Endodermal cell (in vitro differentiated cells): ENCODE results near the gene CHCHD5. TPM values are rescaled to one million over a fixed set of nuclear protein-coding genes. Genes with fewer than 3 reads are reported as not detected.

ENCODE experiments used
- DNase-seq: peaks from one replicate; pipeline ENCODE4 v3.0.0-alpha.2; 2017
- H3K27ac ChIP-seq: 2 replicates; pipeline ENCODE4 v1.5.1; 2013; ENCODE audit warnings: mild to moderate bottlenecking, low read depth, low read length, moderate library complexity
- H3K27me3 ChIP-seq: 2 replicates; pipeline ENCODE4 v1.6.1; 2013; ENCODE audit warnings: mild to moderate bottlenecking, low read length, moderate library complexity; ENCODE audit not compliant: insufficient read depth, control insufficient read depth, poor library complexity, severe bottlenecking
- H3K36me3 ChIP-seq: 2 replicates; pipeline ENCODE4 v1.7.0; 2013; ENCODE audit warnings: mild to moderate bottlenecking, low read length, moderate library complexity; ENCODE audit not compliant: control insufficient read depth, insufficient read depth
- H3K4me1 ChIP-seq: one replicate; pipeline ENCODE4 v1.7.0; 2013; ENCODE audit warnings: low read length; ENCODE audit not compliant: control insufficient read depth, insufficient read depth
- H3K4me3 ChIP-seq: 2 replicates; pipeline ENCODE4 v1.5.1; 2013; ENCODE audit warnings: mild to moderate bottlenecking, low read length, moderate library complexity
- H3K9ac ChIP-seq: 2 replicates; pipeline ENCODE4 v1.6.1; 2013; ENCODE audit warnings: mild to moderate bottlenecking, low read length, moderate library complexity; ENCODE audit not compliant: poor library complexity, severe bottlenecking; ENCODE audit errors: extremely low read depth
- H3K9me3 ChIP-seq: 2 replicates; pipeline ENCODE4 v1.6.1; 2013; ENCODE audit warnings: mild to moderate bottlenecking, low read length, moderate library complexity; ENCODE audit not compliant: control insufficient read depth
- H3K27ac Mint-ChIP-seq: 2 replicates; pipeline ENCODE4 v1.8.0; 2020; ENCODE audit warnings: mixed read lengths
- H3K27me3 Mint-ChIP-seq: 2 replicates; pipeline ENCODE4 v1.8.0; 2021; ENCODE audit warnings: mild to moderate bottlenecking, mixed read lengths; ENCODE audit not compliant: insufficient read depth
- H3K36me3 Mint-ChIP-seq: 2 replicates; pipeline ENCODE4 v1.8.0; 2020; ENCODE audit warnings: low read depth, mixed read lengths
- H3K4me1 Mint-ChIP-seq: 2 replicates; pipeline ENCODE4 v1.8.0; 2020; ENCODE audit warnings: mixed read lengths
- H3K4me3 Mint-ChIP-seq: 2 replicates; pipeline ENCODE4 v1.8.0; 2020; ENCODE audit warnings: mild to moderate bottlenecking, moderate library complexity, mixed read lengths
- H3K9me3 Mint-ChIP-seq: 2 replicates; pipeline ENCODE4 v1.8.0; 2020; ENCODE audit warnings: mild to moderate bottlenecking, mixed read lengths
- CTCF ChIP-seq: fragments of 200-600 bp; sonication (generic); conservative IDR thresholded peaks from 2 replicates; pipeline ENCODE4 v1.5.0; 2021; ENCODE audit warnings: antibody characterized with exemption, mild to moderate bottlenecking
- WGBS, 2 experiments: methylation state at CpG; one replicate each; pipeline versions ENCODE4 v1.1.5 to v1.1.7; 2013; ENCODE audit warnings: missing lambda C conversion rate in 2 of 2, mixed read lengths in 1 of 2; ENCODE audit not compliant: insufficient coverage in 1 of 2, insufficient read length in 1 of 2; 5-methylcytosine and 5-hydroxymethylcytosine counted together
- total RNA-seq, 2 donors: library from RNA; stranded (reverse); fragmentation: NEBNext Ultra II Directional in 1 of 2; extraction: Animal tissue kit (Norgen Biotek cat#: 25700) in 1 of 2; gene quantifications; 2 replicates in 1 of 2; 3 replicates in 1 of 2; pipeline ENCODE4 v1.2.1, GENCODE V29; 2021

The CHCHD5 gene
- total RNA-seq, 2 donors from 2014 or later, result 39.1 to 48.2 TPM

GRCh38 chr2:112600634-112601033 lies 16.2 kb downstream of the CHCHD5 start:
- H3K9ac ChIP-seq, result no peak overlapping the region
- WGBS, 2 experiments, result 94 to 100% methylated on average over 3 of the region's 3 CpGs
- no peak overlapping the region for H3K4me3 ChIP-seq
- no peaks in the 10 kb centered on the region for H3K36me3 ChIP-seq
- Mint-ChIP-seq H3K27me3 (no peaks in the 10 kb centered on the region), H3K9me3 (no peaks in the 10 kb centered on the region), H3K4me1 (peaks cover 2% of the 10 kb centered on the region), H3K27ac (no peak overlapping the region), H3K36me3 (no peaks in the 10 kb centered on the region), H3K4me3 (no peak overlapping the region)
- H3K9me3 ChIP-seq, result no peaks in the 10 kb centered on the region
- no peak for TF ChIP-seq CTCF
- H3K4me1 ChIP-seq, result no peaks in the 10 kb centered on the region
- no peak for DNase-seq
- H3K27ac ChIP-seq, result no peak overlapping the region
- H3K27me3 ChIP-seq, result no peaks in the 10 kb centered on the region

- Histone ChIP-seq H3K4me1 (no peaks in the 10 kb centered on the region), H3K27ac (no peak overlapping the region), H3K4me3 (no peak overlapping the region), H3K36me3 (no peaks in the 10 kb centered on the region), H3K27me3 (no peaks in the 10 kb centered on the region), H3K9ac (no peak overlapping the region), H3K9me3 (no peaks in the 10 kb centered on the region)
- Mint-ChIP-seq H3K27ac (no peak overlapping the region), H3K4me3 (no peak overlapping the region), H3K9me3 (no peaks in the 10 kb centered on the region), H3K27me3 (no peaks in the 10 kb centered on the region), H3K4me1 (peaks cover 2% of the 10 kb centered on the region), H3K36me3 (no peaks in the 10 kb centered on the region)
- no peak for DNase-seq
- no peak for TF ChIP-seq CTCF
- 93 to 95% methylated on average over 3 of the region's 3 CpGs for WGBS, 2 experiments
Measured at GRCh38 chr2:112601754-112602153, 17.3 kb downstream of the CHCHD5 start.

GRCh38 chr2:112602917-112603316 lies 18.5 kb downstream of the CHCHD5 start:
- Mint-ChIP-seq H3K27me3 (no peaks in the 10 kb centered on the region), H3K36me3 (no peaks in the 10 kb centered on the region), H3K4me3 (no peak overlapping the region), H3K9me3 (no peaks in the 10 kb centered on the region), H3K4me1 (peaks cover 2% of the 10 kb centered on the region), H3K27ac (no peak overlapping the region)
- TF ChIP-seq CTCF, result no peak
- Histone ChIP-seq H3K4me1 (no peaks in the 10 kb centered on the region), H3K4me3 (no peak overlapping the region), H3K36me3 (no peaks in the 10 kb centered on the region), H3K27me3 (no peaks in the 10 kb centered on the region), H3K27ac (no peak overlapping the region), H3K9ac (no peak overlapping the region), H3K9me3 (no peaks in the 10 kb centered on the region)
- DNase-seq, result no peak
- WGBS, 2 experiments, result 88 to 89% methylated on average over 1 to 3 of the region's 3 CpGs
